Kidney (tissue), 14 donors: ENCODE measurements around the gene RPL10. TPM values are rescaled to one million over a fixed set of nuclear protein-coding genes. Genes with fewer than 3 reads are reported as not detected.

Experiments
- DNase-seq, 5 donors: peaks; one replicate each; pipeline ENCODE4 v3.0.0-alpha.2; 2013 to 2020
- FAIRE-seq: peaks from 2 replicates; lab custom pipeline; 2012; peaks lifted over from hg19 to GRCh38; lab: Jason Lieb, UNC
- H3K27ac ChIP-seq, 2 donors: one replicate each; pipeline ENCODE4 v1.7.0; 2013; ENCODE audit warnings: low read depth in 2 of 2, low read length in 2 of 2, inconsistent platforms in 1 of 2
- H3K27me3 ChIP-seq: one replicate; pipeline ENCODE4 v1.7.1; 2013; ENCODE audit warnings: low read length, inconsistent platforms; ENCODE audit not compliant: control insufficient read depth, insufficient read depth
- H3K36me3 ChIP-seq, 3 donors: one replicate each; pipeline versions ENCODE4 v1.7.0 to v1.7.1; 2013; ENCODE audit warnings: low read length in 3 of 3, control low read depth in 1 of 3, inconsistent platforms in 1 of 3; ENCODE audit not compliant: insufficient read depth in 3 of 3, control insufficient read depth in 2 of 3
- H3K4me1 ChIP-seq, 3 donors: one replicate each; pipeline versions ENCODE4 v1.7.0 to v1.7.1; 2013; ENCODE audit warnings: low read length in 3 of 3, inconsistent platforms in 1 of 3, low read depth in 1 of 3; ENCODE audit not compliant: control insufficient read depth in 2 of 3, insufficient read depth in 2 of 3
- H3K4me3 ChIP-seq, 3 donors: one replicate each; pipeline versions ENCODE4 v1.7.0 to v1.8.1; 2013; ENCODE audit warnings: low read length in 3 of 3, control low read depth in 1 of 3, inconsistent platforms in 1 of 3
- H3K9ac ChIP-seq, 3 donors: one replicate each; pipeline versions ENCODE4 v1.7.0 to v1.7.1; 2013; ENCODE audit warnings: low read length in 3 of 3, control low read depth in 1 of 3, inconsistent platforms in 1 of 3
- H3K9me3 ChIP-seq, 3 donors: one replicate each; pipeline versions ENCODE4 v1.7.0 to v1.7.1; 2013; ENCODE audit warnings: low read length in 3 of 3, control low read depth in 1 of 3, inconsistent platforms in 1 of 3; ENCODE audit not compliant: control insufficient read depth in 2 of 3, insufficient read depth in 1 of 3
- CTCF ChIP-seq: IDR thresholded peaks from 3 replicates; pipeline ENCODE4 v1.5.1; 2012; ENCODE audit warnings: mild to moderate bottlenecking, moderate library complexity, borderline replicate concordance; ENCODE audit not compliant: insufficient read depth; ENCODE audit errors: extremely low read depth
- intact Hi-C: fragments of 100-400 bp; cut with DNase I; formaldehyde crosslinking; loops from one replicate; pipeline ENCODE4 v1.11.1; 2022
- polyA plus RNA-seq: library from polyadenylated mRNA; stranded (reverse); fragments of 350-450 nt; fragmentation: Illumina TruSeq; extraction: RNeasy Lipid Tissue Mini Kit (QIAGEN cat#74804); gene quantifications from one replicate; pipeline ENCODE4 v1.2.3, GENCODE V29; 2014; ENCODE audit warnings: low read depth, low replicate concordance; ENCODE audit not compliant: insufficient read depth
- total RNA-seq: library from RNA; stranded (reverse); fragmentation: NEBNext Ultra II Directional; extraction: Animal tissue kit (Norgen Biotek cat#: 25700); gene quantifications from one replicate; pipeline ENCODE4 v1.2.1, GENCODE V29; 2021
- donor health status: control.
- donor health status: control.
- donor health status: control.
- donor health status: control.
- donor health status: control.
- donor health status: DM: yes; HTN: yes; CAD: no.
- donor health status: Normal renal cell carcinoma (clear cell type).

Gene RPL10
- total and polyA plus RNA-seq, 2 donors from 2014 or later = 2,684 to 2,858 TPM

- H3K4me1 ChIP-seq = no peaks in the 10 kb centered on the region
- no peak overlapping the region for H3K27ac ChIP-seq
- no peak for TF ChIP-seq CTCF
- no peak overlapping the region for H3K9ac ChIP-seq
- no peak overlapping the region for H3K4me3 ChIP-seq
- H3K27me3 ChIP-seq = no peaks in the 10 kb centered on the region
- no peak for FAIRE-seq
- intact Hi-C loops = no loop called here
- no peak for DNase-seq
- H3K36me3 ChIP-seq = peaks cover 0 to 20% (median 5%) of the 10 kb centered on the region in 3 donors
- no peaks in the 10 kb centered on the region for H3K9me3 ChIP-seq
Measured at GRCh38 chrX:154351183-154352011, 46.8 kb upstream of the RPL10 start.

GRCh38 chrX:154352012-154352401, 46.2 kb upstream of the RPL10 start:
- Histone ChIP-seq H3K9me3 (no peaks in the 10 kb centered on the region), H3K4me1 (no peaks in the 10 kb centered on the region), H3K36me3 (peaks cover 0 to 20% (median 5%) of the 10 kb centered on the region in 3 donors), H3K4me3 (no peak overlapping the region), H3K27me3 (no peaks in the 10 kb centered on the region), H3K9ac (no peak overlapping the region), H3K27ac (no peak overlapping the region)
- FAIRE-seq = no peak
- TF ChIP-seq CTCF = no peak
- intact Hi-C loops = no loop called here
- no peak for DNase-seq

- no peak overlapping the region for H3K27ac ChIP-seq
- no peak for DNase-seq
- FAIRE-seq = no peak
- no peaks in the 10 kb centered on the region for H3K27me3 ChIP-seq
- H3K4me3 ChIP-seq = no peak overlapping the region
- H3K9me3 ChIP-seq = no peaks in the 10 kb centered on the region
- no peaks in the 10 kb centered on the region for H3K4me1 ChIP-seq
- no peak overlapping the region for H3K9ac ChIP-seq
- TF ChIP-seq CTCF = no peak
- H3K36me3 ChIP-seq = peaks cover 0 to 20% (median 5%) of the 10 kb centered on the region in 3 donors
- intact Hi-C loops = no loop called here
Measured at GRCh38 chrX:154352466-154352865, 45.7 kb upstream of the RPL10 start.
